Hematopoietic multipotent progenitor cell treated with erythropoietin and hydrocortisone succinate and interleukin-3 and kit ligand, for 17 days (in vitro differentiated cells): ENCODE measurements around the gene NDST3.

ENCODE experiments used
- DNase-seq: peaks from one replicate; pipeline ENCODE4 v3.0.0-alpha.2; 2015; ENCODE audit warnings: low spot score

The NDST3 gene

GRCh38 chr4:118081434-118081833 is 47.1 kb downstream of the NDST3 start:
- DNase-seq: no peak

- no peak for DNase-seq
Measured at GRCh38 chr4:118082182-118082581, 47.9 kb downstream of the NDST3 start.

GRCh38 chr4:118085700-118086099 is 51.4 kb downstream of the NDST3 start:
- DNase-seq: no peak

GRCh38 chr4:118086344-118086743 is 52.1 kb downstream of the NDST3 start:
- no peak for DNase-seq

GRCh38 chr4:118087366-118087765 is 53.1 kb downstream of the NDST3 start:
- DNase-seq: no peak

- no peak for DNase-seq
Measured at GRCh38 chr4:118099106-118099505, 64.8 kb downstream of the NDST3 start.

- no peak for DNase-seq
Measured at GRCh38 chr4:118102195-118102594, 67.9 kb downstream of the NDST3 start.

- DNase-seq: no peak
Measured at GRCh38 chr4:118112117-118113046, 78.1 kb downstream of the NDST3 start.

- no peak for DNase-seq
Measured at GRCh38 chr4:118113220-118113619, 78.9 kb downstream of the NDST3 start.

- no peak for DNase-seq
Measured at GRCh38 chr4:118114720-118115119, 80.4 kb downstream of the NDST3 start.

- no peak for DNase-seq
Measured at GRCh38 chr4:118120120-118120760, 86.0 kb downstream of the NDST3 start.

- DNase-seq: no peak
Measured at GRCh38 chr4:118124997-118125396, 90.7 kb downstream of the NDST3 start.

GRCh38 chr4:118139241-118139640 is 105.0 kb downstream of the NDST3 start:
- DNase-seq: no peak

GRCh38 chr4:118141240-118141639 is 107.0 kb downstream of the NDST3 start:
- no peak for DNase-seq

- DNase-seq: no peak
Measured at GRCh38 chr4:118154649-118155048, 120.4 kb downstream of the NDST3 start.

- no peak for DNase-seq
Measured at GRCh38 chr4:118155516-118155915, 121.2 kb downstream of the NDST3 start.

GRCh38 chr4:118158763-118159375 is 124.6 kb downstream of the NDST3 start:
- no peak for DNase-seq

GRCh38 chr4:118167306-118167705 is 133.0 kb downstream of the NDST3 start:
- no peak for DNase-seq

GRCh38 chr4:118171381-118171780 is 137.1 kb downstream of the NDST3 start:
- no peak for DNase-seq

GRCh38 chr4:118173126-118173525 is 138.8 kb downstream of the NDST3 start:
- no peak for DNase-seq

GRCh38 chr4:118173956-118174725 is 139.9 kb downstream of the NDST3 start:
- no peak for DNase-seq

GRCh38 chr4:118175506-118175905 is 141.2 kb downstream of the NDST3 start:
- DNase-seq: no peak
